ENCODE measurements around the gene DHX8.

Gene DHX8

DNA sequence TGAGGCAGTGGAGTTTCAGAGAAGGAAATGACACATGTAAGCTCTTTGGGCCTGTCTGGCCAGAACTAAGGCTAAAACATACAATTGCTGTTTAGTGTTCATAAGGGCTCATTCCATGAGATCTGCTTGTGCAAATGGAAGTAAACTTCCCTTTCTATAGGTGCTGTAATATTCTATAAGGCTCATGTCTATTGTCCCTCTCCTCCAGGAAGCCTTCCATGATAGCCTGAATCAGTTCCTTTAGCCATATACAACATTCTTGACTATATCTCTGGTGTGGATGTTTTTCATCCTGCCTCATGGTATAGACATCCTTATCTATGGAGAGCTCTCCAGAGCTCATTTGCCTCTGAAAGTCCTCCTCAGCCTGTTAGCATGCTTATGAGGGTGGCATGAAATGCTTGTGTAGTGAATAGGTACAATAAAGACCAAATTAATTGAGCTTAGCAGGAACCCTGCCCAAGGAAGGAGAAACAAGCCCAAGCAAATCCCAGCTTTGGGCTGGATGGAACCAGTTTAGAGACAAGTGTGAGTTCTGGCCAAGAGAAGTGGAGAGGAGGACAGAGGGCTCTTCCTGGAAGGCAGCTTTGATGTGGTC lies 64.0 kb downstream of the DHX8 start:
- H3K18ac ChIP-seq (ENCODE audit: low read length): no peak overlapping the region
- H3K4me2 ChIP-seq (ENCODE audit: low read length): no peak overlapping the region
- no peak overlapping the region for H3K4me3 ChIP-seq (ENCODE audit: low read depth, low read length)
- no peak for DNase-seq
- H2AK5ac ChIP-seq (ENCODE audit: low read length): no peak overlapping the region
- H3K9me3 ChIP-seq (ENCODE audit: insufficient read depth, low read depth, low read length): no peaks in the 10 kb centered on the region
- no peak overlapping the region for H2BK12ac ChIP-seq (ENCODE audit: low read length)
- no peak overlapping the region for H2AFZ ChIP-seq (ENCODE audit: insufficient read depth, low read length, poor library complexity)
- no peak overlapping the region for H2BK5ac ChIP-seq (ENCODE audit: low read depth, low read length, poor library complexity)
- no peak overlapping the region for H4K91ac ChIP-seq (ENCODE audit: low read depth, low read length)
- no peak overlapping the region for H3K9ac ChIP-seq (ENCODE audit: low read length)
- peaks cover 5 to 25% of the 10 kb centered on the region in 2 experiments for H3K4me1 ChIP-seq (ENCODE audit: control insufficient read depth in 1 of 2, insufficient read depth in 2 of 2, low read length in 2 of 2)
- H3K14ac ChIP-seq (ENCODE audit: low read length): no peak overlapping the region
- peaks cover 22% of the 10 kb centered on the region for H3K27me3 ChIP-seq (ENCODE audit: insufficient read depth, low read length)
- no peak overlapping the region for H4K12ac ChIP-seq (ENCODE audit: low read depth, low read length)
- H3K79me1 ChIP-seq (ENCODE audit: low read length): peaks cover 2% of the 10 kb centered on the region
- no peaks in the 10 kb centered on the region for H3K36me3 ChIP-seq (ENCODE audit: control insufficient read depth in 1 of 2, insufficient read depth in 2 of 2, low read length in 2 of 2)
- H2BK120ac ChIP-seq (ENCODE audit: insufficient read depth, low read length, poor library complexity): no peak overlapping the region
- no peak overlapping the region for H3K23ac ChIP-seq (ENCODE audit: low read length)
- no peaks in the 10 kb centered on the region for H3K79me2 ChIP-seq (ENCODE audit: control insufficient read depth, insufficient read depth, low read length, poor library complexity)
- H3K27ac ChIP-seq (ENCODE audit: low read depth, low read length): no peak overlapping the region
- no peak overlapping the region for H3K4ac ChIP-seq (ENCODE audit: low read depth, low read length)
- H4K8ac ChIP-seq (ENCODE audit: low read depth, low read length): no peak overlapping the region

DNA sequence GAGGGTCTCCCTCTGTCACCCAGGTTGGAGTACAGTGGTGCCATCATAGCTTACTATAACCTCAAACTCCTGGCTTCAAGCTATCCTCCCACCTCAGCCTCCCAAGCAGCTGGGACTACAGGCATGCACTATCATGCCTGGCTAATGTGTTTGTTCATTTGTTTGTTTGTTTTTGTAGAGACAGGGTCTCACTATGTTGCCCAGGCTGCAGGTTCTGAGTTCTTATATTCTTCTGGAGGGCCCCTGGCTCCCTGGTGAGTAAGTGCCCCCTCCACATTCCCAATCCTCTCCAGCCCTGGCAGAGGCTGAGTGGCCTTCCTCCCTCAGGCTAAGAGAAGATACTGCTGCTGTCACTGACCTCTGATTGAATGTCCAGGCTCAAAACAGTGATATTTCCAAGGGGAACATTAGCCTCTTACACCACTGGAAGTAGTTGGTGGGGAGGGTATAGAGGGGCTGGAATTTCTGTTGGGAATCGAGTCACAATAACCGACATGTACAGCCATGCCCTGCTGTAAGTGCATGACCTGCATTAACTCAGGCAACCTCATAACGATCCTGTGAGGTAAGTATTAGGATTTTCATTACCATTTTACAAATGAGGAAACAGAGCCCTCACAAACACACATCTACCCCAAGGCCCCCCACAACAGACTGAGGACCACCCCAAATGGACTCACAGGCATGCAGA lies 65.1 kb downstream of the DHX8 start:
- no peak overlapping the region for H2BK5ac ChIP-seq (ENCODE audit: low read depth, low read length, poor library complexity)

DNA sequence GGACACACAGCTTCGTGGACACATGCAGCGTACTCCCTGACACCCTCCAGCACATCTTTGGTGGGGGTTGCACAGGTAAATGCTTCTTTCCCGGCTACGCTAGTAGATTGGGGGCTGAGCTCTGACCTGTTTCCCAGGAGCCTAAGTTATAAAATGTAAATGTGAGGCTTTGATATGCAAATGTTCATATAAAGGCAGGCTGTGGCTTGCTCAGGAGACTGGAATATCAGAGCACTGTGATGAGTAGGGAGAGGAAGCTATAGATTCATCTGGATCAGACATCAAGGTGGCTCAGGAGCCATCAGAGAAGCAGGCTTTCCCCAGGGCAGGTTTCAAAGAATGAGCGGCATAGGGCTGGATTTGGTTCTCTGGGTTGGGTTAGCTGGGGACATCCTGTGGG lies 65.7 kb downstream of the DHX8 start:
- Histone ChIP-seq H3K79me1 (ENCODE audit: low read length) (peaks cover 2% of the 10 kb centered on the region), H2AFZ (ENCODE audit: insufficient read depth, low read length, poor library complexity) (no peak overlapping the region), H3K4me3 (ENCODE audit: low read depth, low read length) (no peak overlapping the region), H3K4me2 (ENCODE audit: low read length) (no peak overlapping the region), H4K12ac (ENCODE audit: low read depth, low read length) (no peak overlapping the region), H2AK5ac (ENCODE audit: low read length) (no peak overlapping the region), H3K18ac (ENCODE audit: low read length) (no peak overlapping the region), H2BK12ac (ENCODE audit: low read length) (no peak overlapping the region), H3K36me3 (ENCODE audit: control insufficient read depth in 1 of 2, insufficient read depth in 2 of 2, low read length in 2 of 2) (no peaks in the 10 kb centered on the region), H2BK120ac (ENCODE audit: insufficient read depth, low read length, poor library complexity) (no peak overlapping the region), H3K4ac (ENCODE audit: low read depth, low read length) (no peak overlapping the region), H3K27ac (ENCODE audit: low read depth, low read length) (no peak overlapping the region), H3K9ac (ENCODE audit: low read length) (no peak overlapping the region), H3K14ac (ENCODE audit: low read length) (no peak overlapping the region), H4K91ac (ENCODE audit: low read depth, low read length) (no peak overlapping the region), H2BK5ac (ENCODE audit: low read depth, low read length, poor library complexity) (no peak overlapping the region), H3K9me3 (ENCODE audit: insufficient read depth, low read depth, low read length) (no peaks in the 10 kb centered on the region), H4K8ac (ENCODE audit: low read depth, low read length) (no peak overlapping the region), H3K23ac (ENCODE audit: low read length) (no peak overlapping the region), H3K27me3 (ENCODE audit: insufficient read depth, low read length) (peaks cover 17% of the 10 kb centered on the region), H3K79me2 (ENCODE audit: control insufficient read depth, insufficient read depth, low read length, poor library complexity) (no peaks in the 10 kb centered on the region), H3K4me1 (ENCODE audit: control insufficient read depth in 1 of 2, insufficient read depth in 2 of 2, low read length in 2 of 2) (peaks cover 5 to 17% of the 10 kb centered on the region in 2 experiments)
- no peak for DNase-seq
- no CpG with 5 or more reads among the region's 5 CpGs for WGBS (ENCODE audit: extremely low coverage, insufficient coverage, insufficient read length)

More for the DNA sequence above, 65.1 kb downstream of the DHX8 start:
- peaks cover 5 to 20% of the 10 kb centered on the region in 2 experiments for H3K4me1 ChIP-seq (ENCODE audit: control insufficient read depth in 1 of 2, insufficient read depth in 2 of 2, low read length in 2 of 2)
- no CpG with 5 or more reads among the region's 3 CpGs for WGBS (ENCODE audit: extremely low coverage, insufficient coverage, insufficient read length)
- no peak overlapping the region for H4K91ac ChIP-seq (ENCODE audit: low read depth, low read length)
- H3K4me2 ChIP-seq (ENCODE audit: low read length): no peak overlapping the region
- H3K14ac ChIP-seq (ENCODE audit: low read length): no peak overlapping the region
- no peak overlapping the region for H3K18ac ChIP-seq (ENCODE audit: low read length)
- H2BK120ac ChIP-seq (ENCODE audit: insufficient read depth, low read length, poor library complexity): no peak overlapping the region
- no peak overlapping the region for H2AK5ac ChIP-seq (ENCODE audit: low read length)
- no peak overlapping the region for H2AFZ ChIP-seq (ENCODE audit: insufficient read depth, low read length, poor library complexity)
- no peak overlapping the region for H3K9ac ChIP-seq (ENCODE audit: low read length)
- H3K27ac ChIP-seq (ENCODE audit: low read depth, low read length): no peak overlapping the region
- no peaks in the 10 kb centered on the region for H3K36me3 ChIP-seq (ENCODE audit: control insufficient read depth in 1 of 2, insufficient read depth in 2 of 2, low read length in 2 of 2)
- no peaks in the 10 kb centered on the region for H3K79me2 ChIP-seq (ENCODE audit: control insufficient read depth, insufficient read depth, low read length, poor library complexity)
- no peak overlapping the region for H4K12ac ChIP-seq (ENCODE audit: low read depth, low read length)
- H3K4me3 ChIP-seq (ENCODE audit: low read depth, low read length): no peak overlapping the region
- peaks cover 2% of the 10 kb centered on the region for H3K79me1 ChIP-seq (ENCODE audit: low read length)
- H3K27me3 ChIP-seq (ENCODE audit: insufficient read depth, low read length): peaks cover 22% of the 10 kb centered on the region
- no peak overlapping the region for H4K8ac ChIP-seq (ENCODE audit: low read depth, low read length)
- no peak overlapping the region for H3K23ac ChIP-seq (ENCODE audit: low read length)
- H2BK12ac ChIP-seq (ENCODE audit: low read length): no peak overlapping the region
- no peaks in the 10 kb centered on the region for H3K9me3 ChIP-seq (ENCODE audit: insufficient read depth, low read depth, low read length)
- DNase-seq: no peak
- no peak overlapping the region for H3K4ac ChIP-seq (ENCODE audit: low read depth, low read length)

DNA sequence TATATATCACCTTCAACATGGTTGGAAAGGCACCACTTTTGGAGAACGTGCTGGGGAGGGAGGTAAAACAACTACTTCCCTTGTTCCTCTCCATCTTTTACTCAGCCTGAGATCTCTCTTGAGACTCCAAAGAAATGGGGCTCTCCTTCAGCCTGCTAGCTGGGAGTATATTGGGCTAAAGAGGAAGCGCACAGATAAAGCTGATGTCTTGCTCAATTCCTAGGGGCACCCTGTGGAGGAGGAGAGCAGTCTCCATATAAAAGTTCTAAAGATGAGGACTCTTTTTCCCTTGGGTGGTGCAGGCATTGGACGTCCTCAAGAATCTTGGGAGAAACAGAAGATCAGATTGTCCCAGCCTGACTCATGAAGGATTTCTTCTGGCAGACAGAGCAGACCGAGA lies 67.0 kb downstream of the DHX8 start:
- Histone ChIP-seq H3K18ac (ENCODE audit: low read length) (no peak overlapping the region), H4K91ac (ENCODE audit: low read depth, low read length) (no peak overlapping the region), H3K79me2 (ENCODE audit: control insufficient read depth, insufficient read depth, low read length, poor library complexity) (no peaks in the 10 kb centered on the region), H3K9ac (ENCODE audit: low read length) (no peak overlapping the region), H3K27ac (ENCODE audit: low read depth, low read length) (no peak overlapping the region), H3K79me1 (ENCODE audit: low read length) (peaks cover 2% of the 10 kb centered on the region), H2BK5ac (ENCODE audit: low read depth, low read length, poor library complexity) (no peak overlapping the region), H3K4ac (ENCODE audit: low read depth, low read length) (no peak overlapping the region), H3K14ac (ENCODE audit: low read length) (no peak overlapping the region), H3K4me3 (ENCODE audit: low read depth, low read length) (no peak overlapping the region), H4K12ac (ENCODE audit: low read depth, low read length) (no peak overlapping the region), H3K4me1 (ENCODE audit: control insufficient read depth in 1 of 2, insufficient read depth in 2 of 2, low read length in 2 of 2) (peaks cover 3 to 15% of the 10 kb centered on the region in 2 experiments), H2AFZ (ENCODE audit: insufficient read depth, low read length, poor library complexity) (no peak overlapping the region), H3K4me2 (ENCODE audit: low read length) (no peak overlapping the region), H4K8ac (ENCODE audit: low read depth, low read length) (no peak overlapping the region), H3K9me3 (ENCODE audit: insufficient read depth, low read depth, low read length) (no peaks in the 10 kb centered on the region), H3K23ac (ENCODE audit: low read length) (no peak overlapping the region), H2AK5ac (ENCODE audit: low read length) (no peak overlapping the region), H3K36me3 (ENCODE audit: control insufficient read depth in 1 of 2, insufficient read depth in 2 of 2, low read length in 2 of 2) (no peaks in the 10 kb centered on the region), H3K27me3 (ENCODE audit: insufficient read depth, low read length) (peaks cover 6% of the 10 kb centered on the region), H2BK12ac (ENCODE audit: low read length) (no peak overlapping the region), H2BK120ac (ENCODE audit: insufficient read depth, low read length, poor library complexity) (no peak overlapping the region)
- WGBS (ENCODE audit: extremely low coverage, insufficient coverage, insufficient read length): no CpG with 5 or more reads among the region's 4 CpGs
- no peak for DNase-seq

Data from trophoblast cell (in vitro differentiated cells and primary cell).